Uterus (tissue), 2 donors: ENCODE data around the gene SMG9.

Experiments
- POLR2A ChIP-seq, 2 donors: fragments of 450-650 bp; IDR thresholded peaks; one replicate each; pipeline ENCODE4 v1.6.1; 2016; ENCODE audit warnings: antibody characterized with exemption in 2 of 2, mild to moderate bottlenecking in 1 of 2, moderate library complexity in 1 of 2
- TF ChIP-seq, protein P1 (sequence below), 4 experiments: fragments of 200-600 bp in 2 of 4; fragments of 450-650 bp in 2 of 4; sonication (generic) in 2 of 4; IDR thresholded peaks; one replicate each; pipeline ENCODE4 v1.5.1; 2016 to 2019; ENCODE audit warnings: antibody characterized with exemption in 4 of 4, mild to moderate bottlenecking in 2 of 4, moderate library complexity in 1 of 4

DNA sequence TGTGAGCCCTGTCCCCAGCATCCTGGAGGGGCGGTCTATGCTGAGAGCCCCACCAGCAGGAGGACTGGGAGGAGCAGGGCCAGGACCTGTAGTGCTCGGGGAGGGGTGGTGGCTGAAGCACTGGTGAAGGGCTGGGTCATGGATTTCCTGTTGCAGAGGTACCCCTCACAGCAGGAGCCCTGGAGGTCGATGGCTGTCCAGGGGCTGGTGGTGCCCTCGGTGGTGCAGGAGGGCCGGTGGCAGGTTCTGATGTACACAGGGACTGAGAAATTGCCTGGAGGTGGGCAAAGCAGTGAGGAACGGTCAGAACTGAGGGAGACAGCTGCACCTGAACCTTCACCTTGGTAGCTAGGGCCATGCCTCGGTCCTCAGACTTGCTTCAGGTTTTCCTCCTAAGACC is 42.8 kb upstream of the SMG9 start:
- TF ChIP-seq, protein P1, sequence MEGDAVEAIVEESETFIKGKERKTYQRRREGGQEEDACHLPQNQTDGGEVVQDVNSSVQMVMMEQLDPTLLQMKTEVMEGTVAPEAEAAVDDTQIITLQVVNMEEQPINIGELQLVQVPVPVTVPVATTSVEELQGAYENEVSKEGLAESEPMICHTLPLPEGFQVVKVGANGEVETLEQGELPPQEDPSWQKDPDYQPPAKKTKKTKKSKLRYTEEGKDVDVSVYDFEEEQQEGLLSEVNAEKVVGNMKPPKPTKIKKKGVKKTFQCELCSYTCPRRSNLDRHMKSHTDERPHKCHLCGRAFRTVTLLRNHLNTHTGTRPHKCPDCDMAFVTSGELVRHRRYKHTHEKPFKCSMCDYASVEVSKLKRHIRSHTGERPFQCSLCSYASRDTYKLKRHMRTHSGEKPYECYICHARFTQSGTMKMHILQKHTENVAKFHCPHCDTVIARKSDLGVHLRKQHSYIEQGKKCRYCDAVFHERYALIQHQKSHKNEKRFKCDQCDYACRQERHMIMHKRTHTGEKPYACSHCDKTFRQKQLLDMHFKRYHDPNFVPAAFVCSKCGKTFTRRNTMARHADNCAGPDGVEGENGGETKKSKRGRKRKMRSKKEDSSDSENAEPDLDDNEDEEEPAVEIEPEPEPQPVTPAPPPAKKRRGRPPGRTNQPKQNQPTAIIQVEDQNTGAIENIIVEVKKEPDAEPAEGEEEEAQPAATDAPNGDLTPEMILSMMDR (IDR thresholded peaks at IDR 0.05) = no peak
- no peak for TF ChIP-seq POLR2A (IDR thresholded peaks at IDR 0.05)
